Cardiac muscle cell (in vitro differentiated cells and primary cell): ENCODE measurements around the gene SPPL3. TPM values are rescaled to one million over a fixed set of nuclear protein-coding genes. Genes with fewer than 3 reads are reported as not detected.

ENCODE experiments used
- DNase-seq, 2 donors: peaks; one replicate each; pipeline versions ENCODE4 v3.0.0 to v3.0.0-alpha.2; 2010 to 2017; ENCODE audit warnings: low read depth in 1 of 2, low spot score in 1 of 2
- H3K27ac ChIP-seq: fragments of 200-600 bp; sonication (generic); 2 replicates; pipeline ENCODE4 v1.5.1; 2016
- H3K27me3 ChIP-seq: fragments of 200-600 bp; sonication (generic); 2 replicates; pipeline ENCODE4 v1.6.0; 2016; ENCODE audit warnings: control low read depth
- H3K36me3 ChIP-seq: fragments of 200-600 bp; sonication (generic); 2 replicates; pipeline ENCODE4 v1.5.1; 2016; ENCODE audit warnings: control low read depth
- H3K4me1 ChIP-seq: fragments of 200-600 bp; sonication (generic); 2 replicates; pipeline ENCODE4 v1.8.1; 2017; ENCODE audit warnings: low read depth, mild to moderate bottlenecking, mixed run types
- H3K4me3 ChIP-seq: fragments of 200-600 bp; sonication (generic); 2 replicates; pipeline ENCODE4 v1.5.1; 2016; ENCODE audit warnings: mild to moderate bottlenecking
- H3K9me3 ChIP-seq: fragments of 200-600 bp; sonication (generic); 2 replicates; pipeline ENCODE4 v1.5.1; 2017; ENCODE audit warnings: low read depth, mild to moderate bottlenecking, control low read depth
- polyA plus RNA-seq: library from polyadenylated mRNA; unstranded; fragments of >200 nt; fragmentation: Nextera tagmentation; extraction: Ambion mirVana; gene quantifications from 2 replicates; pipeline ENCODE4 v1.2.1, GENCODE V29; 2016
- total RNA-seq: library from RNA; depleted of rRNA; stranded (reverse); fragments of >200 nt; gene quantifications from 2 replicates; pipeline ENCODE4 v1.2.3, GENCODE V29; 2016
- TF ChIP-seq, protein P1 (sequence below): IDR thresholded peaks from 2 replicates; pipeline ENCODE4 v1.5.1; 2012; ENCODE audit warnings: low read depth, mild to moderate bottlenecking, low read length

The SPPL3 gene
- total and polyA plus RNA-seq, 2 experiments from 2014 or later: 26.9 to 111 TPM

DNA sequence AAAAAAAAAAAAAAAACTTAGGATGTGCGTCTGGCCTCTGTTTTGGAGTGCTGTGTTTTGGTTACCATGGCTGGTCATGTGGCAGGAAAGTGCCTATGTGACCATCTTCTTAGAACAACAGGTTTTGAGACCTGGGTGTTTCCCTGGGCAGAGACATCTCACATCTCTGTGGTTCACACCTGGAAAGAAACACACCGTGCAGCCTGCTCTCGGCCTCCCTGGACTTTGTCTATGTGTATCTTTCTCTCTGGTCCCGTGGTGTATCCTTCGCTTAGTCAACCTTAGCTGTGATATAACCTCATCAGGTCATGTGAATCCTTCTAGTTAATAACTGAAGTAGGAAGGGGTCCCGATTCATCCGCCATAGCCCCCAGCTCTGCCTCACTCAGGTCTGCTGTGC, 155.9 kb downstream of the SPPL3 start:
- no peaks in the 10 kb centered on the region for H3K27me3 ChIP-seq
- TF ChIP-seq, protein P1, sequence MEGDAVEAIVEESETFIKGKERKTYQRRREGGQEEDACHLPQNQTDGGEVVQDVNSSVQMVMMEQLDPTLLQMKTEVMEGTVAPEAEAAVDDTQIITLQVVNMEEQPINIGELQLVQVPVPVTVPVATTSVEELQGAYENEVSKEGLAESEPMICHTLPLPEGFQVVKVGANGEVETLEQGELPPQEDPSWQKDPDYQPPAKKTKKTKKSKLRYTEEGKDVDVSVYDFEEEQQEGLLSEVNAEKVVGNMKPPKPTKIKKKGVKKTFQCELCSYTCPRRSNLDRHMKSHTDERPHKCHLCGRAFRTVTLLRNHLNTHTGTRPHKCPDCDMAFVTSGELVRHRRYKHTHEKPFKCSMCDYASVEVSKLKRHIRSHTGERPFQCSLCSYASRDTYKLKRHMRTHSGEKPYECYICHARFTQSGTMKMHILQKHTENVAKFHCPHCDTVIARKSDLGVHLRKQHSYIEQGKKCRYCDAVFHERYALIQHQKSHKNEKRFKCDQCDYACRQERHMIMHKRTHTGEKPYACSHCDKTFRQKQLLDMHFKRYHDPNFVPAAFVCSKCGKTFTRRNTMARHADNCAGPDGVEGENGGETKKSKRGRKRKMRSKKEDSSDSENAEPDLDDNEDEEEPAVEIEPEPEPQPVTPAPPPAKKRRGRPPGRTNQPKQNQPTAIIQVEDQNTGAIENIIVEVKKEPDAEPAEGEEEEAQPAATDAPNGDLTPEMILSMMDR: no peak
- no peaks in the 10 kb centered on the region for H3K36me3 ChIP-seq
- H3K27ac ChIP-seq: no peak overlapping the region
- no peak overlapping the region for H3K4me3 ChIP-seq
- no peak for DNase-seq
- H3K9me3 ChIP-seq: no peaks in the 10 kb centered on the region
- H3K4me1 ChIP-seq: no peaks in the 10 kb centered on the region

DNA sequence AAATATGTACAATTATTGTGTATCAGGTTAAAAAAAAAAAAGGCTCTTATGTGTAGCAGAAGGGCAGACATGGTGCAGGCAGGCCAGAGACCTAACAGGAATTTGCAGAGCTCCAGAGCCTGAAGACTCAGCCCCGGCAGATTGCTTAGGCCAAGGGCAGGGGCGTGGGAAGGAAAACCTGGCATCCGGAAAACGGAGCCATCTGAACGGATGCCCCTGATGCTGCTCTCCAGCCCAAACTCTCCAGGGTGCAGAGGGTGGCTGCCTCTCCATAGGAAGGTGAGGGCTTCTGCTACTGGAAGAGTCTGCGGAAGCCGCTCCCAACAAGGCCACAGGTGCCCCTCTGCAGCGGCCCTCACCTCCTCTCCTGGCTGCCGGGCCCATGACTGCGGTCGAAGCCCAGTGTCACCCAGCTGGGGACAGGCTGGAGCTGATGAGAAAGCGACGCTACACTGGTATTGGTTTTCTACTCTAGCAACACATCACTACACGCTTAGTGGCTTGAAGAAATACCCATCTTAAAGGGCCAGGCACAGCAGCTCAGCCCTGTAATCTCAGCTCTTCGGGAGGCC, 159.2 kb downstream of the SPPL3 start:
- Histone ChIP-seq H3K27ac (no peak overlapping the region), H3K36me3 (no peaks in the 10 kb centered on the region), H3K9me3 (no peaks in the 10 kb centered on the region), H3K4me3 (no peak overlapping the region), H3K4me1 (no peaks in the 10 kb centered on the region), H3K27me3 (no peaks in the 10 kb centered on the region)
- DNase-seq: no peak
- TF ChIP-seq, protein P1: no peak

DNA sequence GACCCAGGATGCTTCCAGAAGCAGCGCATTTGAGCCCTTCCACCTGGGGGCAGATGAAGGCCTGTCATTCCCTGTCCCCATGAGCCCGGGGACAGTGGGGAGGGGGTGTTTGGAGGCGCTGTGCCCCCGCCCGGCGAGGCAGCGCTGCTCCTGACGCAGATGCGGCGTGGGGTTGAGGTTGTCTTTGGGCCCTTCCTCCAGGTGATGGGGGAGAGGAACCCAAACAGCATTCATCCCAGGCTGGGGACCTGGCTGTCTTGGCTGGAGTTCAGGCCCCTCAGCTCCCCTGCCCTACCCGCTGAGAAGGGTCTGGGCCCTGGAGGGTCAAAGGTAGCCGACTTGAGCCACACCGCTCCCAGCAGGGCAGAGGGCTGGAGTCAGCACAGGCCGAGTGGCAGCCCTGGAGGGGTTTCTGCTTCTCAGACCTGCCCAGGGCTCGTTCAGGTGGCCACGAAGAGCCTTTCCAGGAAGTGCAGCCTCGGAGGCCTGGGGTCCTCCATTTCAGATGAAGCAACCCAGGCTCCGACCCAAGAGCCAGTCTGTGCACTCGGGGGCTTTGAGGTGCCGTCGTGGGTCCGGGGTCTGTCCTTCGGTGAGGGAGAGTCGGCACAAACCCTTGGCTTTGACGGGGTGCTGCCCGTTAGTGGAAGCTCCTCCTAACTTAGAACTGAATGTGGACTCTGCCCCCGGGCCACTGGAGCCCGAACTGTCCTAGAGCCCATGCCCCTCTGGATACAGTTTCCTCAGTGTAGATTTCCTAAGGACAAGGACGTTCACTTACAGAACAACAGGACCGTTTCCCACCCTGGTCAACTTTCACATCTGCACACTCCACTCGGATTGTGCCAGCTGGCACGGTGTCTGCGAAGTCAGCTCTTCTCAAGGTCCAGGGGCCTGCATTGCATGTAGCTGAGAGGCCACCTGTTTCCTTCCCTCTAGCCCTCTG, 162.4 kb downstream of the SPPL3 start:
- Histone ChIP-seq H3K27ac (no peak overlapping the region), H3K9me3 (no peaks in the 10 kb centered on the region), H3K4me1 (no peaks in the 10 kb centered on the region), H3K36me3 (no peaks in the 10 kb centered on the region), H3K4me3 (no peak overlapping the region), H3K27me3 (no peaks in the 10 kb centered on the region)
- DNase-seq: no peak
- TF ChIP-seq, protein P1: no peak

DNA sequence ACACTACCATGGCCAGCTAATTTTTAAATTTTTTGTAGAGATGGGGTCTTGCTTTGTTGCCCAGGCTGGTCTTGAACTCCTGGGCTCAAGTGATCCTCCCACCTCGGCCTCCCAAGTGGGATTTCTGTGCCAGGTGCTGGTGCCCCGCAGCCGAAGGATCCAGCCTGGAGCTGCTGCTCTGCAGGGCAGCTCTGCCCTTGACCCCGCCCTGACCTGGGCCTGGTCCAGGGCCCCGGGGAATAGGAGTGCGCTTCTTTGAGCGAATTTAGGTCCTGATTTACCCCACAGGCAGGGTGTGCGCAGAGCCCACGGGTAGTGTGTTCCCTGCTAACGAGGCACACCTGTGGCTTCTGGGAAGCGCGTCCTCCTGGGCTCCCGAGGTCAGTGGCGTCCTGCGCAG, 163.3 kb downstream of the SPPL3 start:
- DNase-seq: no peak
- no peaks in the 10 kb centered on the region for H3K4me1 ChIP-seq
- no peak overlapping the region for H3K4me3 ChIP-seq
- H3K9me3 ChIP-seq: no peaks in the 10 kb centered on the region
- no peaks in the 10 kb centered on the region for H3K36me3 ChIP-seq
- no peaks in the 10 kb centered on the region for H3K27me3 ChIP-seq
- TF ChIP-seq, protein P1: no peak
- H3K27ac ChIP-seq: no peak overlapping the region

DNA sequence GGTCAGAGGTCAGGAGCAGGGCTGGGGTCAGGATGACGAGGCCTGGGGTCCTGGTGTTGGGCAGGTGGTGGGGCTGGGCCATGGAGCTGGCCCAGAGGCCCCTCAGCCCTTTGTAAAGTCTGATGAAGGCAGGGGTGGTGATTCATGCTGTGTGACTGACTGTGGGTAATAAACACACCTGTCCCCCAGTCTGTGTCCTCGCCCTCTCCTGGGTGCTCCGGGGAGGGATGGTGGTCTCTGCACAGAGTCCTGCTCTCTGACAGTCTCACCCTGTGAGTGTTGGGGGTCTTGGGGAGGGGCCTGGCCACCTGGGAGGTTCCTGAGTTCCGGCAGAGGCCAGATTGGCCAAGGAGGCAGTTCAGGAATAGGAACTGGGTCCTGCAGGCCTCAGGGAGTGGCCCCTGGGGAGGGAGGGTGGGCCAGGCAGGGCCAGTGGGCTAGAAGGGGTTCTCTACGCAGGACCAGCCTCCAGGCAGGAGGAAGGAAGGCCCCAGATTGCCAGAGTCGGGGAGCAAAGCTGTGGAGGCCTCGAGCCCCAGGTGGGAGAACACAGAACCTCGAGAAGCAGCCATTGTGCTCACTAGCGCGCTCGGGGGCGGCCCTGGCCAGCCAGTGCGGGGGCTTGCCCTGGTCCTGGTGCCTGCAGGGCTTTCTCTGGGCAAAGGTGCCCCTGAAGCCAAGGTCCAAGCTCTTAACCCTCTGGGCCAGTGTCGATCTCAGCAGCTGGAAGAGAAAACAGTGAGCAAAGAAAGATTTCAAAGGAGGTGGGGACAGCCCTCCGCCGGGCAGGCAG, 164.1 kb downstream of the SPPL3 start:
- no peak overlapping the region for H3K4me3 ChIP-seq
- DNase-seq: no peak
- TF ChIP-seq, protein P1: no peak
- no peaks in the 10 kb centered on the region for H3K4me1 ChIP-seq
- no peak overlapping the region for H3K27ac ChIP-seq
- H3K36me3 ChIP-seq: no peaks in the 10 kb centered on the region
- H3K9me3 ChIP-seq: no peaks in the 10 kb centered on the region
- H3K27me3 ChIP-seq: no peaks in the 10 kb centered on the region
